CD4-positive, alpha-beta T cell (primary cell): ENCODE results near the gene ZSCAN31. TPM values are rescaled to one million over a fixed set of nuclear protein-coding genes. Genes with fewer than 3 reads are reported as not detected.
A peak's percentile ranks its signal among the peaks of the same experiment; 100 is the strongest.
"Not testable (repeated sequence)": the region's sequence is repeated elsewhere in the genome, so short reads cannot be mapped to it uniquely, and the experiment has no call there.

ENCODE experiments used
- ATAC-seq: fragments of 200-7000 bp; cut with Tn5 transposase; one replicate; pipeline ENCODE4 v1.10.0; 2022; ENCODE audit warnings: mild to moderate bottlenecking; ENCODE audit not compliant: poor library complexity
- CTCF ChIA-PET: fragments of 350-600 bp; sonication (Branson Sonifier 250); formaldehyde crosslinking; loops from one replicate; lab custom pipeline; 2021; ENCODE audit warnings: antibody characterized with exemption, inconsistent platforms; lab: Charles Lee
- POLR2A ChIA-PET: fragments of 350-600 bp; sonication (Branson Sonifier 250); formaldehyde crosslinking; loops from one replicate; lab custom pipeline; 2021; ENCODE audit warnings: antibody characterized with exemption, inconsistent platforms; lab: Charles Lee
- DNase-seq, 14 experiments: peaks; one replicate each; pipeline ENCODE4 v3.0.0-alpha.2; 2013 to 2020; ENCODE audit warnings: mixed read lengths in 2 of 14
- H3K27ac ChIP-seq, 2 donors: one replicate each; pipeline versions ENCODE4 v1.5.1 to v1.7.0; 2013; ENCODE audit warnings: low read length in 2 of 2, low read depth in 1 of 2, mild to moderate bottlenecking in 1 of 2
- H3K27me3 ChIP-seq, 2 experiments: 1 replicate in 1 of 2; 2 replicates in 1 of 2; pipeline versions ENCODE4 v1.6.1 to v1.7.0; 2013; ENCODE audit warnings: low read length in 2 of 2, control low read depth in 1 of 2, mild to moderate bottlenecking in 1 of 2, moderate library complexity in 1 of 2; ENCODE audit not compliant: insufficient read depth in 2 of 2, control insufficient read depth in 1 of 2
- H3K36me3 ChIP-seq: one replicate; pipeline ENCODE4 v1.6.1; 2013; ENCODE audit warnings: low read length, control low read depth; ENCODE audit not compliant: insufficient read depth
- H3K4me1 ChIP-seq: one replicate; pipeline ENCODE4 v1.6.1; 2013; ENCODE audit warnings: low read length, control low read depth; ENCODE audit not compliant: insufficient read depth
- H3K4me3 ChIP-seq: one replicate; pipeline ENCODE4 v1.5.1; 2013; ENCODE audit warnings: mild to moderate bottlenecking, low read length, moderate library complexity
- H3K9me3 ChIP-seq, 2 experiments: 1 replicate in 1 of 2; 2 replicates in 1 of 2; pipeline versions ENCODE4 v1.6.1 to v1.7.0; 2013; ENCODE audit warnings: low read length in 2 of 2, mild to moderate bottlenecking in 2 of 2, control low read depth in 1 of 2, moderate library complexity in 1 of 2; ENCODE audit not compliant: control insufficient read depth in 1 of 2, insufficient read depth in 1 of 2
- H3K27ac Mint-ChIP-seq: one replicate; pipeline ENCODE4 v1.8.0; 2020; ENCODE audit warnings: mixed read lengths
- H3K27me3 Mint-ChIP-seq: one replicate; pipeline ENCODE4 v1.8.0; 2021; ENCODE audit warnings: mixed read lengths
- H3K36me3 Mint-ChIP-seq: one replicate; pipeline ENCODE4 v1.8.0; 2021; ENCODE audit warnings: low read depth, mixed read lengths
- H3K4me1 Mint-ChIP-seq: one replicate; pipeline ENCODE4 v1.8.0; 2021; ENCODE audit warnings: low read depth, mixed read lengths
- H3K4me3 Mint-ChIP-seq: one replicate; pipeline ENCODE4 v1.8.0; 2020; ENCODE audit warnings: mild to moderate bottlenecking, mixed read lengths
- H3K9me3 Mint-ChIP-seq: one replicate; pipeline ENCODE4 v1.8.0; 2020; ENCODE audit warnings: mixed read lengths
- CTCF ChIP-seq: fragments of 200-600 bp; IDR thresholded peaks from one replicate; pipeline ENCODE4 v1.8.0; 2022; ENCODE audit warnings: antibody characterized with exemption, mild to moderate bottlenecking
- intact Hi-C, 2 experiments: fragments of 100-400 bp; cut with DNase I in 1 of 2; cut with micrococcal nuclease in 1 of 2; formaldehyde crosslinking; loops; one replicate each; pipeline versions ENCODE4 v1.15.1 to v1.9.0; 2023 to 2025; cut with DNase I, micrococcal nuclease
- total RNA-seq, 174 experiments: library from RNA in 2 of 174; stranded (reverse) in 2 of 174; gene quantifications; one replicate each; pipeline ENCODE4 v1.2.3 and lab custom pipeline; 2021 to 2026

The ZSCAN31 gene
- total RNA-seq, 2 experiments from 2014 or later = 0.88 to 1.1 TPM

- Histone ChIP-seq H3K27me3 (no peaks in the 10 kb centered on the region), H3K9me3 (no peaks in the 10 kb centered on the region), H3K4me3 (no peak overlapping the region), H3K36me3 (peaks cover 12% of the 10 kb centered on the region), H3K27ac (no peak overlapping the region), H3K4me1 (no peaks in the 10 kb centered on the region)
- intact Hi-C loops = no loop called here
- Mint-ChIP-seq H3K4me1 (no peaks in the 10 kb centered on the region), H3K9me3 (no peaks in the 10 kb centered on the region), H3K36me3 (peaks cover 26% of the 10 kb centered on the region), H3K4me3 (no peak overlapping the region), H3K27me3 (no peaks in the 10 kb centered on the region), H3K27ac (no peak overlapping the region)
- DNase-seq = no peak
- ChIA-PET POLR2A (interaction anchor here (0.6 kb wide), 1 partner anchor 35 kb away, joined by 3 read pairs; no protein-coding TSS in a partner anchor), CTCF (interaction anchor here (1.9 kb wide), 1 partner anchor 14 kb away, joined by 6 read pairs; no protein-coding TSS in a partner anchor)
- ATAC-seq = no peak
- no peak for TF ChIP-seq CTCF
Measured at GRCh38 chr6:28370440-28370839, 34.5 kb upstream of the ZSCAN31 start.

GRCh38 chr6:28369463-28369862, 33.5 kb upstream of the ZSCAN31 start:
- Histone ChIP-seq H3K27ac (no peak overlapping the region), H3K4me1 (no peaks in the 10 kb centered on the region), H3K36me3 (peaks cover 20% of the 10 kb centered on the region), H3K4me3 (no peak overlapping the region), H3K27me3 (no peaks in the 10 kb centered on the region), H3K9me3 (no peaks in the 10 kb centered on the region)
- Mint-ChIP-seq H3K4me1 (no peaks in the 10 kb centered on the region), H3K4me3 (no peak overlapping the region), H3K9me3 (no peaks in the 10 kb centered on the region), H3K27ac (no peak overlapping the region), H3K27me3 (no peaks in the 10 kb centered on the region), H3K36me3 (peaks cover 36% of the 10 kb centered on the region)
- no peak for DNase-seq
- POLR2A ChIA-PET = no interaction called here
- TF ChIP-seq CTCF = no peak
- ATAC-seq = no peak
- CTCF ChIA-PET = no interaction called here
- intact Hi-C loops = no loop called here

- Mint-ChIP-seq H3K4me1 (no peaks in the 10 kb centered on the region), H3K36me3 (peaks cover 45% of the 10 kb centered on the region), H3K27ac (no peak overlapping the region), H3K9me3 (no peaks in the 10 kb centered on the region), H3K4me3 (no peak overlapping the region), H3K27me3 (no peaks in the 10 kb centered on the region)
- ChIA-PET CTCF (no interaction called here), POLR2A (no interaction called here)
- DNase-seq (peak in 1 of 14 experiments; percentile 9), ATAC-seq (no peak)
- Histone ChIP-seq H3K36me3 (peaks cover 29% of the 10 kb centered on the region), H3K9me3 (no peaks in the 10 kb centered on the region), H3K4me1 (no peaks in the 10 kb centered on the region), H3K27me3 (no peaks in the 10 kb centered on the region), H3K27ac (no peak overlapping the region), H3K4me3 (no peak overlapping the region)
- intact Hi-C loops = no loop called here
- TF ChIP-seq CTCF = no peak
Measured at GRCh38 chr6:28368522-28368921, 32.6 kb upstream of the ZSCAN31 start.

GRCh38 chr6:28365590-28365989, 29.6 kb upstream of the ZSCAN31 start:
- H3K4me1 Mint-ChIP-seq, H3K27ac ChIP-seq, H3K4me1 ChIP-seq, H3K27ac Mint-ChIP-seq, H3K9me3 Mint-ChIP-seq, intact Hi-C loops, ATAC-seq, CTCF ChIA-PET, POLR2A ChIA-PET, H3K4me3 ChIP-seq, DNase-seq, H3K27me3 Mint-ChIP-seq, H3K9me3 ChIP-seq, H3K4me3 Mint-ChIP-seq, H3K27me3 ChIP-seq: not testable (repeated sequence)
- H3K36me3 Mint-ChIP-seq = peaks cover 61% of the 10 kb centered on the region
- peaks cover 32% of the 10 kb centered on the region for H3K36me3 ChIP-seq
